Measurements from ENCODE around the gene SERPINB11.

SERPINB11 gene

GRCh38 chr18:63679820-63680606 lies 22.7 kb upstream of the SERPINB11 start:
- H3K36me3 Mint-ChIP-seq (ENCODE audit: low read depth), result no peaks in the 10 kb centered on the region
- H3K9me3 Mint-ChIP-seq, result no peaks in the 10 kb centered on the region
- H3K27me3 Mint-ChIP-seq (ENCODE audit: low read depth, poor library complexity), result peaks cover 10% of the 10 kb centered on the region
- TF ChIP-seq CTCF (IDR thresholded peaks at IDR 0.05), result no peak
- DNase-seq, result no peak
- H3K4me3 Mint-ChIP-seq, result no peak overlapping the region
- H3K4me1 Mint-ChIP-seq, result peaks cover 18% of the 10 kb centered on the region
- no peak overlapping the region for H3K27ac Mint-ChIP-seq

GRCh38 chr18:63681449-63682340 lies 21.1 kb upstream of the SERPINB11 start:
- Mint-ChIP-seq H3K4me3 (no peak overlapping the region), H3K9me3 (no peaks in the 10 kb centered on the region), H3K4me1 (peaks cover 18% of the 10 kb centered on the region), H3K36me3 (ENCODE audit: low read depth) (no peaks in the 10 kb centered on the region), H3K27ac (peak overlapping the region; percentile 84), H3K27me3 (ENCODE audit: low read depth, poor library complexity) (peaks cover 10% of the 10 kb centered on the region)
- DNase-seq, result no peak
- no peak for TF ChIP-seq CTCF (IDR thresholded peaks at IDR 0.05)

- Mint-ChIP-seq H3K4me3 (no peak overlapping the region), H3K27ac (peak overlapping the region; percentile 26), H3K36me3 (ENCODE audit: low read depth) (no peaks in the 10 kb centered on the region), H3K4me1 (peaks cover 18% of the 10 kb centered on the region), H3K27me3 (ENCODE audit: low read depth, poor library complexity) (peaks cover 4% of the 10 kb centered on the region), H3K9me3 (peaks cover 5% of the 10 kb centered on the region)
- no peak for DNase-seq
- TF ChIP-seq CTCF (IDR thresholded peaks at IDR 0.05), result no peak
Measured at GRCh38 chr18:63683152-63683551, 19.6 kb upstream of the SERPINB11 start.

- Mint-ChIP-seq H3K36me3 (ENCODE audit: low read depth) (no peaks in the 10 kb centered on the region), H3K27ac (no peak overlapping the region), H3K9me3 (peaks cover 5% of the 10 kb centered on the region), H3K4me1 (peaks cover 18% of the 10 kb centered on the region), H3K27me3 (ENCODE audit: low read depth, poor library complexity) (peaks cover 4% of the 10 kb centered on the region), H3K4me3 (no peak overlapping the region)
- no peak for TF ChIP-seq CTCF (IDR thresholded peaks at IDR 0.05)
- DNase-seq, result no peak
Measured at GRCh38 chr18:63683890-63684289, 18.9 kb upstream of the SERPINB11 start.

- no peak for TF ChIP-seq CTCF (IDR thresholded peaks at IDR 0.05)
- peaks cover 13% of the 10 kb centered on the region for H3K9me3 Mint-ChIP-seq
- DNase-seq, result no peak
- H3K27me3 Mint-ChIP-seq (ENCODE audit: low read depth, poor library complexity), result peaks cover 4% of the 10 kb centered on the region
- peaks cover 18% of the 10 kb centered on the region for H3K4me1 Mint-ChIP-seq
- H3K27ac Mint-ChIP-seq, result no peak overlapping the region
- H3K36me3 Mint-ChIP-seq (ENCODE audit: low read depth), result no peaks in the 10 kb centered on the region
- H3K4me3 Mint-ChIP-seq, result no peak overlapping the region
Measured at GRCh38 chr18:63684718-63685117, 18.0 kb upstream of the SERPINB11 start.

Data from nephron progenitor cell (in vitro differentiated cells).